ENCODE measurements around the gene ARMH4. TPM values are rescaled to one million over a fixed set of nuclear protein-coding genes. Genes with fewer than 3 reads are reported as not detected.

ARMH4 gene
- total RNA-seq, 2 donors from 2014 or later, result 1.0 TPM; not detected in 1

DNA sequence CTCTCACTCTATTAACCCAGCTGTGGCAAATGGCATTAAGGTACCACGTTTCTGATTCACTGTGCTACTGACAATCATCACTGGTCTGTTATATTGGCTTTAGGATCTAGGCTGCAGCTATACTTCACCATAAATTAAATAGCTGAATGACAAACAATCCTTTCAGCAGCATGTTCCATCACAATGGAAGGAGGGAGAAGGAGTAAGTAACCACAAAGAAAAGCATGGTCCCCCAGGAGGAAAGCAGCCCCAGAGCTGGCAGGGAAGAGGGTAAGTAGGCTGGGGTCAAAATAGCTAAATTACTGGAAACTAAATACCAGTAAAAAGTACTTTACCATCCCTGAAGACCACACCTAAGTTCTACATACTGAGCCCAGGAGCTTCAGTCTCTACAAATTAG lies 2.8 kb downstream of the ARMH4 start:
- WGBS, 2 donors, result 45 to 55% methylated on average over 1 of the region's 1 CpG
- Histone ChIP-seq H3K9me3 (no peaks in the 10 kb centered on the region), H3K36me3 (replicated peaks in 1 of 2; ENCODE audit: insufficient read depth in 1 of 2, low read depth in 2 of 2) (no peaks in the 10 kb centered on the region), H3K4me3 (no peak overlapping the region), H3K27ac (no peak overlapping the region), H3K27me3 (no peaks in the 10 kb centered on the region), H3K4me1 (peaks cover 14% of the 10 kb centered on the region)
- ATAC-seq (no peak), DNase-seq (no peak)
- TF ChIP-seq, protein P1, sequence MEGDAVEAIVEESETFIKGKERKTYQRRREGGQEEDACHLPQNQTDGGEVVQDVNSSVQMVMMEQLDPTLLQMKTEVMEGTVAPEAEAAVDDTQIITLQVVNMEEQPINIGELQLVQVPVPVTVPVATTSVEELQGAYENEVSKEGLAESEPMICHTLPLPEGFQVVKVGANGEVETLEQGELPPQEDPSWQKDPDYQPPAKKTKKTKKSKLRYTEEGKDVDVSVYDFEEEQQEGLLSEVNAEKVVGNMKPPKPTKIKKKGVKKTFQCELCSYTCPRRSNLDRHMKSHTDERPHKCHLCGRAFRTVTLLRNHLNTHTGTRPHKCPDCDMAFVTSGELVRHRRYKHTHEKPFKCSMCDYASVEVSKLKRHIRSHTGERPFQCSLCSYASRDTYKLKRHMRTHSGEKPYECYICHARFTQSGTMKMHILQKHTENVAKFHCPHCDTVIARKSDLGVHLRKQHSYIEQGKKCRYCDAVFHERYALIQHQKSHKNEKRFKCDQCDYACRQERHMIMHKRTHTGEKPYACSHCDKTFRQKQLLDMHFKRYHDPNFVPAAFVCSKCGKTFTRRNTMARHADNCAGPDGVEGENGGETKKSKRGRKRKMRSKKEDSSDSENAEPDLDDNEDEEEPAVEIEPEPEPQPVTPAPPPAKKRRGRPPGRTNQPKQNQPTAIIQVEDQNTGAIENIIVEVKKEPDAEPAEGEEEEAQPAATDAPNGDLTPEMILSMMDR (IDR thresholded peaks at IDR 0.05), result no peak
- TF ChIP-seq POLR2A (IDR thresholded peaks at IDR 0.05), result no peak
- intact Hi-C loops (cut with DNase I), result no loop called here

DNA sequence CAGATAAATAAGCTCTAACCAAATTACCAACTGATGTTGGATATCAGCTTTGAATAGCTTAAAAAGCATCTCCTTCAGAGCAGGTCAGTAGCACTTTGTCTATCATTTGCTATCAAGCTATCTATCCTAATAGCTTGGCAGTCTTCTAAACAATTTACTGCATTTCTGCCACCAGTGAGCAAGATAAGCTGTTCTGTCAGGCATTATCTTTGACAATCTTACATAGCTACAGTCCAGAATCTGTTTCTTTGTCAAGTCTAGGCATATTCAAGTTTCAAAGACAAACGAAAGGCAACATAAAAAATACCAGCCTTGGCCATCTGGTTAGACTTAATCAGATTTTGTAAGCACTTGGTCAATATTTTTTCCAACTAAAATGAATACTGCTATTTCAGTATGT lies 5.6 kb downstream of the ARMH4 start:
- Histone ChIP-seq H3K27ac (no peak overlapping the region), H3K4me1 (peaks cover 5% of the 10 kb centered on the region), H3K36me3 (replicated peaks in 1 of 2; ENCODE audit: insufficient read depth in 1 of 2, low read depth in 2 of 2) (no peaks in the 10 kb centered on the region), H3K27me3 (no peaks in the 10 kb centered on the region), H3K9me3 (no peaks in the 10 kb centered on the region), H3K4me3 (no peak overlapping the region)
- DNase-seq (no peak), ATAC-seq (no peak)
- TF ChIP-seq POLR2A (IDR thresholded peaks at IDR 0.05), result no peak
- TF ChIP-seq, protein P1 (IDR thresholded peaks at IDR 0.05), result no peak
- 34 to 43% methylated on average over 1 of the region's 1 CpG for WGBS, 2 donors
- intact Hi-C loops (cut with DNase I), result no loop called here

DNA sequence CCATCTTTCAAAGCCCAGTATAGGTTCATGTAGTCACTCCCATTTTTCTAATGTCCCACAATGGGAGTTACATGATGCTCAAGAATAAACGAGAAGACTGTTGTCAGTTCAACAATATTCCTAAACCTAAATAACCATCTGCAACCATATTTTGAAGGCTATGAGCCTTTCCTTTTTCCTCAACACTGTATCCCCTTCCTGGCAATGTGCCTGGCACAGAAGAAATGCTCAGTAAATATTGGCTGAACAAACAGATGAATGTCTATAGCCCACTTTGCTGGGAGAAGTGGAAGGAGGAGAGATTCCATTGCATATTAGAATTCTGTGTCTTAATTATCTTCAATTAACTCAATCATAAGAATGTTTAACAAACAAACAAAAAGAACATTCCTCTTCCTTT lies 6.1 kb downstream of the ARMH4 start:
- WGBS, 2 donors, result 50 to 66% methylated on average over 1 of the region's 1 CpG
- no peak for DNase-seq
- ATAC-seq, result no peak
- H3K27ac ChIP-seq, result no peak overlapping the region
- no peaks in the 10 kb centered on the region for H3K9me3 ChIP-seq
- intact Hi-C loops (cut with DNase I), result no loop called here
- H3K4me1 ChIP-seq, result peaks cover under 1% of the 10 kb centered on the region
- no peaks in the 10 kb centered on the region for H3K27me3 ChIP-seq
- no peaks in the 10 kb centered on the region for H3K36me3 ChIP-seq (replicated peaks in 1 of 2; ENCODE audit: insufficient read depth in 1 of 2, low read depth in 2 of 2)
- TF ChIP-seq, protein P1 (IDR thresholded peaks at IDR 0.05), result no peak
- no peak for TF ChIP-seq POLR2A (IDR thresholded peaks at IDR 0.05)
- H3K4me3 ChIP-seq, result no peak overlapping the region

DNA sequence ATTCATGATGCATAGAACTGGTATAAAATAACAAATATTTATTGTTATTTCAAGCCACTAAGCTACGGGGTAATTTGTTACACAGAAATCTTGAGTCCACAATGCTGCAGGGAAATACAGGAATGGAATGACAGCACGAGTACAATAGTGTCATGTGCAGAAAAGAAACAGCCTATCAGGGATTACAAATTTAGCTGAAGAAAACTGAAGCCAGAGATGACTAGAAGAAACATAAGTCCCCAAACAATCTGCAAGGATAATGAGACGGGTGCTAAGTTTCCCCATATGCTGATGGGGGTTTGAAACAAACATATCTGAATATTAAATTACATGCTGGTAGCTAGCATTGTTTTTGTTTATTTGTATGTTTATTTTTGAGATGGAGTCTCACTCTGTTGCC lies 8.9 kb downstream of the ARMH4 start:
- Histone ChIP-seq H3K36me3 (replicated peaks in 1 of 2; ENCODE audit: insufficient read depth in 1 of 2, low read depth in 2 of 2) (no peaks in the 10 kb centered on the region), H3K27ac (no peak overlapping the region), H3K27me3 (no peaks in the 10 kb centered on the region), H3K9me3 (no peaks in the 10 kb centered on the region), H3K4me3 (no peak overlapping the region), H3K4me1 (no peaks in the 10 kb centered on the region)
- DNase-seq (no peak), ATAC-seq (no peak)
- TF ChIP-seq POLR2A (IDR thresholded peaks at IDR 0.05), result no peak
- TF ChIP-seq, protein P1 (IDR thresholded peaks at IDR 0.05), result no peak
- WGBS, 2 donors, result 67 to 75% methylated on average over 3 of the region's 3 CpGs
- intact Hi-C loops (cut with DNase I), result no loop called here

DNA sequence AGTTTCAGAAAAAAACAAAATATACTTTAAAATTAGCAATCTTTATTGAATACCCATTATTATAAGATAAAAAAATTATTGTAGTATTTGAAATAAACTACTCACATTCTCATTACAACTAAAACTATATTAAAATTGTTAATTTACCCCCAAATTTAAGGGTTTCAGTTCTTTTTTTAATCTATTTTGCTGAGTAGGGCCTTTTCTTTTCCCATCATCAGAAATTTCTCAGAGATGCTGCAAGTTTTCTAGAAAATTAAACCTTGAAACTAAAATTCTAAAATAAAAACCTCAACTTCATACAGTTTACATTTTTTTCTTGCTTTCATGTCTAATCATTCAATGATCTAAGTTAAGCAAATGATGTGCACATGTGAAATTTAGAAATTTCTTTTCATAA lies 10.1 kb downstream of the ARMH4 start:
- ATAC-seq (no peak), DNase-seq (no peak)
- H3K27ac ChIP-seq, result no peak overlapping the region
- no peaks in the 10 kb centered on the region for H3K27me3 ChIP-seq
- no peaks in the 10 kb centered on the region for H3K9me3 ChIP-seq
- TF ChIP-seq, protein P1 (IDR thresholded peaks at IDR 0.05), result no peak
- no peak for TF ChIP-seq POLR2A (IDR thresholded peaks at IDR 0.05)
- intact Hi-C loops (cut with DNase I), result no loop called here
- no peak overlapping the region for H3K4me3 ChIP-seq
- no peaks in the 10 kb centered on the region for H3K36me3 ChIP-seq (replicated peaks in 1 of 2; ENCODE audit: insufficient read depth in 1 of 2, low read depth in 2 of 2)
- no peaks in the 10 kb centered on the region for H3K4me1 ChIP-seq
